Measurements from ENCODE around the gene PRKG1.
"Not testable (repeated sequence)": the region's sequence is repeated elsewhere in the genome, so short reads cannot be mapped to it uniquely, and the experiment has no call there.

The PRKG1 gene

DNA sequence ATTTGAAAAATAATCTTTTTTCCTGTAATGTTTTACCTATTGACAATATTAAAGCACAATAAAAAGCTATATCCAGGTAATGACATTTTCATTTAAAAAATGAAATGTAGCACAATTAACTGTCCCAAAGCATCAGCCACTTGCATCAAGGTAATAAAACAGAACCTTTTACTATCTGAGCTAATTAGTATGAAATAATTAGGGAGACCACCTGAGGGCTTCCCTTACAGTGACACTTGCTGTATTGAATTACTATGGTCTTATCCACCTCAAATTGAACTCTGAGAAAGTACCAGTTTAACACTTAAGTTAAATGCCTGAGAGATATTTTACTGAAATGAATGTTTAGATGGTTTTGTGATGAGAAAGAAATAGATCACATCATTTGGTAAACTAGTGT, 1120.4 kb downstream of the PRKG1 start:
- no peak for DNase-seq (ENCODE audit: low read depth, low spot score)

DNA sequence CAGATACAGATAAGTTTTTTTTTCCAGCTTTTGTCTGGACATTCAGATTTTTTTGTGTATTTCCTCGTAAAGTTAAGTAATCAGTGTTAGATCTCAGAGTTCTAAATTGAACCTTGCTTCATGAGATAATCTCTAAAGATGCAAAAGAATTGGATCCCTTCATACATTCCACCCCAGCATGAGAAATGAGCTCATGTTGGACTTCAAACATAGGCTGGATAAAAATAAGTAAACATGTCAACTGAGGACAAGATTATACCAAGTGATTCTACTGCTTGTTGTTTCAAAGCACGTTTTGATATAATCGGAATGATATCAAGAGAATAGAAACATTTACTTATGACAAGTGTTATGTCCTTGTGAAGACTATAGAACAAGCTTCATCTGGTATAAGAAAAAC, 1122.8 kb downstream of the PRKG1 start:
- no peak for DNase-seq (ENCODE audit: low read depth, low spot score)

GRCh38 chr10:52198540-52198939, 1124.3 kb downstream of the PRKG1 start:
- DNase-seq (ENCODE audit: low read depth, low spot score): no peak

DNA sequence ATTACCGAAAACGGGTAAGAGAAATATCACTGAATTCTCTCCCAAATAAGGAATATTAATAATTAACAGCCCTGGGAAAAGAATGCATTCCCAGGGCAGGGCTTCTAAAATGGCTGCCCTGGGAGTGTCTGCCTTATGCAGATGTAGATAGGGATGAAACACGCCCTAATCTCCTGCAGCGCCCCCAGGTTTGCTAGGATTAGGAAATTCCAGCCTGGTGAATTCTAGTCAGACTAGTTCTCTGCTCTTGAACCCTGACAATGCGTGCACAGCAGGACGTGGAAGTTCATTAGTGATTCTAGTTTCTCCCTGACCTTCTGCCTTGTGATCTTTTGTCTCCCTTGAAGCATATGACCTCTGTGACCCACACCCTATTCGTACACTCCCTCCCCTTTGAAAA, 1130.6 kb downstream of the PRKG1 start:
- peak; percentile 76 for DNase-seq (ENCODE audit: low read depth, low spot score)

GRCh38 chr10:52208365-52208764, 1134.1 kb downstream of the PRKG1 start:
- no peak for DNase-seq (ENCODE audit: low read depth, low spot score)

DNA sequence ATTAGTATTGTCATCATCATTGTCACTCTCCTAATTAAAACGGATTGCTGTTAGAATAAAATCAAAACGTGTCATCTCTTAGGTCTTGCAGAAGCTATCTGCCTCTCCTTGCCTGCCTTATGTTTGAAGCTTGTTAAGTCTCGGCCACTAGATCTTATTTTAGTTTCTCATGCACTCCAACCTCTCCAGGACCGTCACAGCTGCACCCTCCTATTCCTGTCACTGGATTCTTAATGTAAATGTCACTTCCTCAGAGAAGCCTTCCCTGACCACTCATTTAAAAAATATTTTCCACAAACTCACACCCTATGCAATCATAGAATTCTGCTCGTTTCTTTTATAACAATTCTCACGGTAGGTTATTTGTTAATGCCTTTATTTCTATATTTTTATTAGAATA, 1135.9 kb downstream of the PRKG1 start:
- no peak for DNase-seq (ENCODE audit: low read depth, low spot score)

- no peak for DNase-seq (ENCODE audit: low read depth, low spot score)
Measured at GRCh38 chr10:52212062-52212461, 1137.8 kb downstream of the PRKG1 start.

DNA sequence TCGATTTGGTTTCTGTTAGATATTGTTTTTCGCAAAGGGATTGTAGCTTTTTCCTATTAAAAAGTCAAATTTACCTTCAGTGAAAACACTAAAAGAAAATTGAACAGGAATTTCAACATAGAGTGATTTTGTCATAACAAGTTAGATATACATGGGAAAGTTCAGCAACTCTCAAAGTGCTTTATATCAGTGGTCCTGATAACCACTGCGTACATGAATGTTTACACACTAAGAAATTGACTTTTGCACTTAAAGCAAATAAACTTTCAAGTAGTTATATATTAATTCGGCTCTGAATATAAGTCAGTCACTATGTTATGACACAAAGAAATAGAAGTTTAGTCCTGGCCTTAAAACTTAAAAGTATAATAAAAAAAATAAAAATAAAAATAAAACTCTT, 1138.5 kb downstream of the PRKG1 start:
- no peak for DNase-seq (ENCODE audit: low read depth, low spot score)

GRCh38 chr10:52213321-52213752, 1139.0 kb downstream of the PRKG1 start:
- peak; percentile 75 for DNase-seq (ENCODE audit: low read depth, low spot score)

- DNase-seq (ENCODE audit: low read depth, low spot score): no peak
Measured at GRCh38 chr10:52215745-52216361, 1141.6 kb downstream of the PRKG1 start.

- DNase-seq (ENCODE audit: low read depth, low spot score): no peak
Measured at GRCh38 chr10:52216852-52217251, 1142.6 kb downstream of the PRKG1 start.

- DNase-seq (ENCODE audit: low read depth, low spot score): no peak
Measured at GRCh38 chr10:52217531-52217930, 1143.2 kb downstream of the PRKG1 start.

- no peak for DNase-seq (ENCODE audit: low read depth, low spot score)
Measured at GRCh38 chr10:52220947-52221346, 1146.7 kb downstream of the PRKG1 start.

DNA sequence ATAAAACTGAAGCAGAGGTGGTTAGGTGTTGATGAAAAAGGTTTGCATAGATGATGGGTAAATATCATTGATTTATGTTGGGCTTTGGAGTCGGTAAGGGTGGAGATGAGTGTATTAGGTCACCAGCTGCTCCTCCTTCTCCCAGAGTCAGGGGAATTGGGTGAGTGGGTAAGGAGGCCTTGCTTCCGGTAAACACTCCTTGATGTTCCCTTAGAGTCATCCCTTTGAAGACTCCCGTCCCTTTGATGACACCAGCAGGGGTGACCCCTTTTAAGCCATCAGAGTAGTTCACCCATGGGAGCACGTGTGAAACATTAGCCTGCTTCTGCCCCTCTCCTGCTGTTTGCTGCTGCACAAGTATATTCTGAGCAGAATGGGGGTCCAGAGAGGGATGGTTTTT, 1147.6 kb downstream of the PRKG1 start:
- DNase-seq (ENCODE audit: low read depth, low spot score): no peak

DNA sequence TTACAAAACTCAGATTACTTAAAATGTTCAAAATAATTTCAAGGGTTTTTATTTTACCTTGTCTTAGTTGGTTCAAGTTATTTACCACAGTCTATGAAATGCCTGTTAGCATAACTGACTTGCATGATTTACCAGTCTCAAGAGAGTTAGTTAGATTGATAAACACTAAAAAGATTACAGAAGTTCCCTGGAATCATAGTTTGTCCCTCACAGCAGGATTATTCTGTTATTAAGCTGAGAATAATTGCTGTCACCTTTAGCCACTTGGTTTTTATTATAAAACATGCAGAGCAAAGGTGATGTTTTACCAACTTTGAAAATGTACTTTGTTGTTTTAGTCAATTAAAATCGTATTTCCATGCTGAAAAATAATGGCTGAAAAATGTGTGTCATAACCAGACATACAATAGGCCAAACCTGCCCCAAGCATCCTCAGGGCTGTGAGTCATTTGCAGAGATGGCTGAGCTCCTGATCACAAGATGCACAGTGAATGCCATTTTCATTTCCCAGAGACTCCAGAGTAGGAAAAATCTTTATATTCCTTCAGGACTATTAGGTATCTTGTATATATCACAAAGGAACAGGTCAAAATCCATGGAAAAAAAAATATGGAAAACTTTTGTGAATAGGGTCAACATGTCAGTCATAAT, 1152.0 kb downstream of the PRKG1 start:
- DNase-seq (ENCODE audit: low read depth, low spot score): no peak

DNA sequence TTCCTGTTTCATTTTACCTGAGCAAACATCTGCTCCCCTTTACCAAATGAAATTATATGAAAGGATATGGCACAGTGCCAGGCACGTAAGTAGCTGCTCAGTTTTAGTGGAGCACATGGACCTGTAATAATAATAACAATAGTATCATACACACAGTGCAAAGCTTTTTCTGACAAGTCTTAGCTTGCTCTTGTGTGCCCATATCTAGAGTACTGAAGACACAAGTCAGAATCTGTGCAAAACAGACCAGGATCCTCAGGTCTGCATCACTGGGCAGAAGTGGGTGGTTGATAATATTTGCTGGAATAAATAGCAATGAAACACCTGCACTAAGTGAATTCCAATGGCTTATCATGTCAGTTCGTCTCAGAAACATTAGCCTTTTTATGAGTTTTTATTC, 1154.3 kb downstream of the PRKG1 start:
- DNase-seq (ENCODE audit: low read depth, low spot score): no peak

- no peak for DNase-seq (ENCODE audit: low read depth, low spot score)
Measured at GRCh38 chr10:52229291-52229931, 1155.1 kb downstream of the PRKG1 start.

DNA sequence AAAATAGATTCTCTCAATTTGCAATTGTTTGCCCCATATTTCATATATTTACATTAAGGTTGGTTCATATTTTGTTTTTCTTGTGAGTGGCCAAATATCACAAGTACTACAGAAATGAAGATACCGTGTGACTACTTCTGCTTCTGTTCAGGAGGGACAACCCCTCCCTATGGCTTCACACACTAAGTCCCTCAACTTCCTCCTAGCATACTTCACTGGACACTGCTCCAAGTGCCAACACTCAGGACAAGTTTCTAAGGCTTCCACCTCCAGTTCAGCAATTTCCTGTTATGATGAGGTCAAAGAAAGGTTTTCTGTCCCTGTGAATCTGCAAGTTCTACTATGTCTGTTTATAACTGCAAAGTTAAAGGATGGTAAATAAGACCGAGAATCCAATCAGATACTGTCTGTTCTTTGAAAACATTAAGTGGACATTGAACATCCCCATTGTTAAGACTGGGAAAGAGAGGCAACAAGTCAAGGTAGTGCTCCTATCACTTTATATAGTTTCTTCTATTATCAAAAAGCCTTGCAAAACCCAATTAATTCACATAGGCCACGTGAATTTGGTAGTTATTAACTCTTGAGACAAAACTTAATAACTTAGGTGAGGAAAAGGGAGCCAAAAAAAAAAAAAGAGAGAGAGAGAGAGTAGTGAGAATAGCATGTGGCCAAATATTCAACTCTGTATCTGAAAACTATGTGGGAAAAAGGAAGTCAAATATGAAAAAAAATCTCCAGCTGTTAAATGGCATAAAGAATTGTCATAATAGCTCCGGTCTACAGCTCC, 1158.5 kb downstream of the PRKG1 start:
- no peak for DNase-seq (ENCODE audit: low read depth, low spot score)

DNA sequence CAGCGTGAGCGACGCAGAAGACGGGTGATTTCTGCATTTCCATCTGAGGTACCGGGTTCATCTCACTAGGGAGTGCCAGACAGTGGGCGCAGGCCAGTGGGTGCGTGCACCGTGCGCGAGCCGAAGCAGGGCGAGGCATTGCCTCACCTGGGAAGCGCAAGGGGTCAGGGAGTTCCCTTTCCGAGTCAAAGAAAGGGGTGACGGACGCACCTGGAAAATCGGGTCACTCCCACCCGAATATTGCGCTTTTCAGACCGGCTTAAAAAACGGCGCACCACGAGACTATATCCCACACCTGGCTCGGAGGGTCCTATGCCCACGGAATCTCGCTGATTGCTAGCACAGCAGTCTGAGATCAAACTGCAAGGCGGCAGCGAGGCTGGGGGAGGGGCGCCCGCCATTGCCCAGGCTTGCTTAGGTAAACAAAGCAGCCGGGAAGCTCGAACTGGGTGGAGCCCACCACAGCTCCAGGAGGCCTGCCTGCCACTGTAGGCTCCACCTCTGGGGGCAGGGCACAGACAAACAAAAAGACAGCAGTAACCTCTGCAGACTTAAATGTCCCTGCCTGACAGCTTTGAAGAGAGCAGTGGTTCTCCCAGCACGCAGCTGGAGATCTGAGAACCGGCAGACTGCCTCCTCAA, 1159.2 kb downstream of the PRKG1 start:
- not testable (repeated sequence) for DNase-seq (ENCODE audit: low read depth, low spot score)

- no peak for DNase-seq (ENCODE audit: low read depth, low spot score)
Measured at GRCh38 chr10:52239771-52240170, 1165.5 kb downstream of the PRKG1 start.

GRCh38 chr10:52245547-52245946, 1171.3 kb downstream of the PRKG1 start:
- DNase-seq (ENCODE audit: low read depth, low spot score): no peak

DNA sequence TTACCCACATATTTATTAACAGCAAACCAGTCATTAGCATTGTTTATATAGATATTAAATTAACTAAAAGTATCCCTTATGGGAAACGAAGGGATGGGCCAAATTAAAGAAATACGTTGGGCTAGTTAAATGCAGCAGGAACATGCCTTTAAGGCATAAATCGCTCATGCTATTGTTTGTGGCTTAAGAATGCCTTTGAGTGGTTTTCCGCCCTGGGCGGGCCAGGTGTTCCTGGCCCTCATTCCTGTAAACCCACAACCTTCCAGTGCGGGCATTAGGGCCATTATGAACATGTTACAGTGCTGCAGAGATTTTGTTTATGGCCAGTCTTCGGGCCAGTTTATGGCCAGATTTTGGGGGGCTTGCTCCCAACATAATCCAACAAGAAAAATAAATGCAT, 1173.6 kb downstream of the PRKG1 start:
- DNase-seq (ENCODE audit: low read depth, low spot score): not testable (repeated sequence)
